Choroid plexus epithelial cell (primary cell): ENCODE measurements around the gene ADRA2C.

Experiments used
- DNase-seq: peaks from one replicate; pipeline ENCODE4 v3.0.0-alpha.2; 2010; ENCODE audit warnings: low read depth
- H3K4me3 ChIP-seq: 2 replicates; pipeline ENCODE4 v1.5.1; 2011; ENCODE audit warnings: low read depth, mild to moderate bottlenecking, control low read depth, low read length, moderate library complexity
- CTCF ChIP-seq: conservative IDR thresholded peaks from 2 replicates; pipeline ENCODE4 v1.5.1; 2011; ENCODE audit warnings: low read depth, mild to moderate bottlenecking, control low read depth, inconsistent platforms, low read length, moderate library complexity

Gene ADRA2C

GRCh38 chr4:3784454-3785291, 18.5 kb downstream of the ADRA2C start:
- H3K4me3 ChIP-seq = no peak overlapping the region
- no peak for DNase-seq
- no peak for TF ChIP-seq CTCF

- H3K4me3 ChIP-seq = no peak overlapping the region
- DNase-seq = no peak
- no peak for TF ChIP-seq CTCF
Observed at GRCh38 chr4:3785292-3785565, 19.0 kb downstream of the ADRA2C start.

GRCh38 chr4:3786196-3786869, 20.1 kb downstream of the ADRA2C start:
- H3K4me3 ChIP-seq = no peak overlapping the region
- TF ChIP-seq CTCF = no peak
- no peak for DNase-seq

GRCh38 chr4:3787489-3788365, 21.5 kb downstream of the ADRA2C start:
- TF ChIP-seq CTCF = no peak
- no peak overlapping the region for H3K4me3 ChIP-seq
- no peak for DNase-seq

GRCh38 chr4:3788366-3788660, 22.1 kb downstream of the ADRA2C start:
- no peak for TF ChIP-seq CTCF

GRCh38 chr4:3789587-3789986, 23.4 kb downstream of the ADRA2C start:
- no peak for TF ChIP-seq CTCF
- DNase-seq = no peak
- H3K4me3 ChIP-seq = no peak overlapping the region

More at GRCh38 chr4:3788366-3788660, 22.1 kb downstream of the ADRA2C start:
- H3K4me3 ChIP-seq = no peak overlapping the region
- DNase-seq = no peak
